Muscle of leg (tissue), 11 donors: ENCODE data around the gene FAM167B. TPM values are rescaled to one million over a fixed set of nuclear protein-coding genes. Genes with fewer than 3 reads are reported as not detected.

ENCODE experiments used
- DNase-seq: peaks from one replicate; pipeline ENCODE4 v3.0.0; 2013
- H3K27ac ChIP-seq: one replicate; pipeline ENCODE4 v1.5.1; 2013; ENCODE audit warnings: mild to moderate bottlenecking, low read length, control low read depth
- H3K27me3 ChIP-seq: one replicate; pipeline ENCODE4 v1.6.1; 2013; ENCODE audit warnings: low read length; ENCODE audit not compliant: control insufficient read depth, insufficient read depth
- H3K36me3 ChIP-seq: one replicate; pipeline ENCODE4 v1.6.1; 2013; ENCODE audit warnings: low read length; ENCODE audit not compliant: control insufficient read depth, insufficient read depth
- H3K4me1 ChIP-seq: one replicate; pipeline ENCODE4 v1.6.1; 2013; ENCODE audit warnings: low read length; ENCODE audit not compliant: control insufficient read depth, insufficient read depth
- H3K4me3 ChIP-seq: one replicate; pipeline ENCODE4 v1.5.1; 2013; ENCODE audit warnings: low read length, control low read depth
- H3K9me3 ChIP-seq: replicated peaks from 2 replicates; pipeline ENCODE4 v1.6.1; 2013; ENCODE audit warnings: low read depth, low read length; ENCODE audit not compliant: control insufficient read depth
- WGBS: methylation state at CpG from one replicate; pipeline ENCODE4 v1.1.5; 2013; ENCODE audit warnings: missing lambda C conversion rate; ENCODE audit not compliant: insufficient coverage; 5-methylcytosine and 5-hydroxymethylcytosine counted together
- polyA plus RNA-seq, 8 donors: library from polyadenylated mRNA; unstranded; fragments of 120-200 nt; gene quantifications; one replicate each; pipeline versions ENCODE4 v1.2.1 to v1.2.3, GENCODE V29; 2013; ENCODE audit warnings: inconsistent platforms in 1 of 8, low replicate concordance in 1 of 8; ENCODE audit not compliant: insufficient read length in 8 of 8, insufficient read depth in 1 of 8
- total RNA-seq: library from RNA; stranded (reverse); fragments of 120-200 nt; gene quantifications from one replicate; pipeline ENCODE4 v1.2.4, GENCODE V29; 2013

FAM167B gene
- total and polyA plus RNA-seq, 9 donors: 2.5 to 5.6 (median 4.7) TPM

- DNase-seq: peak; percentile 91
- no peaks in the 10 kb centered on the region for H3K27me3 ChIP-seq
- no peaks in the 10 kb centered on the region for H3K9me3 ChIP-seq
- under 1% methylated on average over 56 of the region's 77 CpGs for WGBS
- peak within 1 kb of the TSS; percentile 90 for H3K4me3 ChIP-seq
- H3K27ac ChIP-seq: peak within 1 kb of the TSS; percentile 67
- peaks cover 44% of the 10 kb centered on the region for H3K4me1 ChIP-seq
- peaks cover 22% of the 10 kb centered on the region for H3K36me3 ChIP-seq
These were observed 41.3 kb upstream of the FAM167B start, which contains the start of gene IQCC for GRCh38 chr1:32205401-32206370. Gene IQCC, plus strand, starts transcription at chr1:32205671. Its CDS starts 11 bp downstream, at chr1:32205682.

GRCh38 chr1:32208469-32208868 is 38.6 kb upstream of the FAM167B start:
- H3K36me3 ChIP-seq: peaks cover 27% of the 10 kb centered on the region
- no peaks in the 10 kb centered on the region for H3K9me3 ChIP-seq
- peak overlapping the region; percentile 62 for H3K27ac ChIP-seq
- peaks cover 31% of the 10 kb centered on the region for H3K4me1 ChIP-seq
- no peak overlapping the region for H3K4me3 ChIP-seq
- WGBS: 98% methylated on average over 6 of the region's 6 CpGs
- no peak for DNase-seq
- no peaks in the 10 kb centered on the region for H3K27me3 ChIP-seq

- Histone ChIP-seq H3K9me3 (no peaks in the 10 kb centered on the region), H3K4me3 (no peak within 1 kb of the TSS), H3K27ac (peak within 1 kb of the TSS; percentile 62), H3K27me3 (no peaks in the 10 kb centered on the region), H3K4me1 (peaks cover 31% of the 10 kb centered on the region), H3K36me3 (peaks cover 26% of the 10 kb centered on the region)
- peak; percentile 78 for DNase-seq
- 85% methylated on average over 4 of the region's 5 CpGs for WGBS
These were observed 38.1 kb upstream of the FAM167B start, which contains the start of gene DCDC2B for GRCh38 chr1:32208891-32209328. Gene DCDC2B, plus strand, starts transcription at chr1:32209089. Its CDS starts 5 bp downstream, at chr1:32209094.

DNA sequence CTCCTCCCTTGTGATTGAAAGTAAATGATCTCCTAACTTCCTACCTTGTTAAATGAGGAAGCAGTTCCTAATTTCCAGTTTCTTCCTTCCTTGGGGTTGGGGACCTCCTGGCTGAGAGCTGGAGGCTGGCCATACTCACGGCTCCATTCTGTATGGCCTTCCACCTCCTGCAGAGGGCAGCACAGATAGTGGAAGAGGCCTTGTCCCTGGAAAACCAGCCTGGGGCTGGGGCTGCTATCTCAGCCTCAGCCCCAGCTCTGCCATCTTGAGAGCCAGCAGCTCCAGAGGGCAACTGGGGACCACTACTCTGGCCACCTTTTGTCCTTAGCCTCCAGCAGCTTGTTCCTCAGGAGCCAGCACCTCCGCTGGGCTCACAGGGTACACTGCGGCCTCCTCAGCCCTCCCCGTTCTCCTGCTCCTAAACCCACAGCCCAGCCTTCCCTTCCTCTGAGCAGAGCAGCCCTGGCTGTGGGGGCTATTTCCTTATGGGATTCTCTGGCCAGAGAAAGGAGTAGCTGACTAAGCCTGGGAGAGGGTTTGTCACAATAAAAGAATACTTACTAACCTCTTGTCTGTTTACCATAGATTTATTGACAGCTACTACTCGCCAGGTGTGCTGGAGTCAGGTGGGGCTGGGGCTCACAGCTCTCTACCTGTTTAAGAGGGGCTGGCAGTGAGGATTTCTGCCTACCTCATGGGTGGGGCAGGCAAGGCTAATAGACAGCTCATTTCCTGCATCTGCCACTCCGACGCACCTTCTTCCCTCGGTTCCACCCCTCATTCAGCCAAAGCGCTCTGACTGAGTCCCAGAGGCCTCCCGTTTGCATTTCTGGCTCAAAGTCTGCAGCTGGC is 31.2 kb upstream of the FAM167B start:
- DNase-seq: peak; percentile 66

GRCh38 chr1:32216566-32216965 is 30.5 kb upstream of the FAM167B start:
- Histone ChIP-seq H3K9me3 (no peaks in the 10 kb centered on the region), H3K4me3 (no peak overlapping the region), H3K4me1 (peaks cover 13% of the 10 kb centered on the region), H3K36me3 (peaks cover 64% of the 10 kb centered on the region), H3K27ac (no peak overlapping the region), H3K27me3 (no peaks in the 10 kb centered on the region)
- no peak for DNase-seq
- 87% methylated on average over 3 of the region's 5 CpGs for WGBS

More for the DNA sequence above, 31.2 kb upstream of the FAM167B start:
- Histone ChIP-seq H3K4me1 (peaks cover 5% of the 10 kb centered on the region), H3K4me3 (no peak overlapping the region), H3K27ac (no peak overlapping the region), H3K27me3 (no peaks in the 10 kb centered on the region), H3K36me3 (peaks cover 61% of the 10 kb centered on the region), H3K9me3 (no peaks in the 10 kb centered on the region)
- WGBS: 17% methylated on average over 1 of the region's 10 CpGs

DNA sequence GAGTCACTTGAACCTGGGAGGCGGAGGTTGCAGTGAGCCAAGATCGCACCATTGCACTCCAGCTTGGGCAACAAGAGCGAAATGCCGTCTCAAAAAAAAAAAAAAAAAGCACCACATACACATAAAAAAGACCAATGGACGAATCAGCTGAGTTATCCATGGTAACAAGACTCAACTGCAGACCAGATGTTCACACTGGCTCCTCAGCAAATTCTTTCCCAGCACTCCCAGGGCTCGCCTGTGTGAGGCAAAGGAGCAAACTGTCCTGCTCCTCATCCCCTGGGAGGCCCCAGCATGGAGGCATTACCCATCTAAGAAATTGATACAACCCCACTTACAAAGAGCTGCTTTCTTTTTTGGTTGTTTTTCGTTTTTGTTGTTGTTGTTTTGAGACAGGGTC is 28.0 kb upstream of the FAM167B start:
- DNase-seq: no peak
- H3K27ac ChIP-seq: no peak overlapping the region
- H3K9me3 ChIP-seq: no peaks in the 10 kb centered on the region
- no CpG with 5 or more reads among the region's 7 CpGs for WGBS
- H3K36me3 ChIP-seq: peaks cover 62% of the 10 kb centered on the region
- peaks cover 26% of the 10 kb centered on the region for H3K4me1 ChIP-seq
- no peaks in the 10 kb centered on the region for H3K27me3 ChIP-seq
- H3K4me3 ChIP-seq: no peak overlapping the region

DNA sequence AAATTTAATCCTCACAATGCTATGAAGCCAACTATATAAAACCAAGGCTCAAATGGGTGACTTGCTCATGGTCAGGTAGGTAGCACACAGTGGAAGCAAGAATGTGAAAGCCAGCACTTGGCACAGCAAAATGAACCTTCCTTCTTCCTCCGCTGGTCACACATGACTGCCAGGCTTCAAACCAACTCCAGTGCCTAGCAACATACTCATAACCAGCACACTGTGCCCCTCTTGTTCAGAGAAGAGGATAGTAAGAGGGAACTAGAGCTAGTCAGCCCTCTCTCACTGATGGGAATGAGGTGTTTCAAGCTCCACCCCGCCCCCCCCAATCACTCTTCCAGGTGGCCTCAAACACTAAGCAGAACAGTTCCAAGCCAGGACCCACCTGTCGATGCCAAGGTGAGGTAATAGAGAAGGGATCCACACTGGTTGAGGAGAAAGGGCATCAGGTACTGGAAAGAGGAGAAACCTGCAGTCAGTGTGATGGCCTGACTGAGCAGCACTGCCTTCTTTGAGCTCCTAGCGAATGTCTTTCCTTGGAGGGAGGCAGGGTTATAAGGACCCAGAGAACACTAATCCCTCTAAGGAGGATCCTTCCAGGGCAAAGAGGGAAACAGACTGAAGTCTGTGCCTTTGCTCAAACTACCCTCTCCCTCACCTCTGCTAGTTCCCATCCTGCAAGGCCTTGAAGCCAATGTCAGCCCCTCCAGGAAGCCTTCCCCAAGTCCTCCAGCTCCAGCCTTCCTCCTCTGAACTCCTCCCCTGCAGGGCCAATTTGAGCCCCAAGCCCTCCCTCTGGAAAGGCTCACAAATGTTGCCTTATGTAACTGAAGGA is 26.1 kb upstream of the FAM167B start:
- Histone ChIP-seq H3K27me3 (no peaks in the 10 kb centered on the region), H3K27ac (peak overlapping the region; percentile 82), H3K9me3 (no peaks in the 10 kb centered on the region), H3K4me1 (peaks cover 26% of the 10 kb centered on the region), H3K36me3 (peaks cover 56% of the 10 kb centered on the region), H3K4me3 (peak overlapping the region; percentile 73)
- DNase-seq: no peak
- WGBS: 100% methylated on average over 1 of the region's 4 CpGs

- H3K36me3 ChIP-seq: peaks cover 54% of the 10 kb centered on the region
- 8% methylated on average over 12 of the region's 13 CpGs for WGBS
- H3K27me3 ChIP-seq: no peaks in the 10 kb centered on the region
- peak overlapping the region; percentile 82 for H3K27ac ChIP-seq
- no peaks in the 10 kb centered on the region for H3K9me3 ChIP-seq
- DNase-seq: no peak
- peaks cover 23% of the 10 kb centered on the region for H3K4me1 ChIP-seq
- H3K4me3 ChIP-seq: peak overlapping the region; percentile 73
These were observed 25.4 kb upstream of the FAM167B start for GRCh38 chr1:32221581-32221979.

DNA sequence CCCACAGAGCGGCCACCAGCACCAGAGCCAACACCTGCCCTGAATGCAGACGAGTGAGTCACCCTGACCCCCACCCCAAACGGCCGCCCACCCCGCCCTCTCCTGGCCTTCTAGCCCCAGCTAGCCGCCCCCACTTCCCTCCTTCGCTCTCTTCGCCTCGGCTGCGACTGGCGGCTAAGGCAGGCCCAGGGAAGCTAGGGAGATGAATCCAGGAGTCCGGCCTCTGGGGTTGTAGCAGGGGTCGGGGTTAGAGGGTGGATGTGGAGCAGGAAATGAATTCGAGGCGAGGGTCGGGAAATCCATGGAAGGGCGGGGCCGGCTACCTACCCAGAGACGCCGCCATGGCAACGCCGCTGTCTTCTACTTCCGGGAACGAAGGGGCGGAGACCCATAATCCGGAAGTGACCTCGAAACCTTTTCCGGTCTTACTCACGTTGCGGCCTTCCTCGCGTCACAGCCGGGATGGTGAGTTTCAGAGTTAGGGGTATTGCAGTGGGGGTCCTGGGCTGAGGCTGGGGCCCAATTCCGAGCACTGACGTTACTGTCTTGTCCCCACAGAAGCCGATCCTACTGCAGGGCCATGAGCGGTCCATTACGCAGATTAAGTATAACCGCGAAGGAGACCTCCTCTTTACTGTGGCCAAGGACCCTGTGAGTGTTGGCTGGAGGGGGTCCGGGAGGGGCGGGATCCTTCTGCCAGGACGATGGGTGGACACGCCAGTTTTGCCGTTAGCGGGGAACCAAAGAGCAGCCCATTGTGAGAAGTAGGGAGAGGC is 24.9 kb upstream of the FAM167B start, which contains the start of the genes EIF3I and TMEM234:
Gene EIF3I, plus strand, starts transcription at position 428 of the 776 bp plus-strand sequence. Its CDS starts 35 bp downstream, at position 463.
Gene TMEM234, minus strand, starts transcription at position 374 of the 776 bp plus-strand sequence. Its CDS starts 31 bp downstream, at position 343.
- DNase-seq: peak; percentile 98
- WGBS: under 1% methylated on average over 35 of the region's 46 CpGs
- Histone ChIP-seq H3K9me3 (no peaks in the 10 kb centered on the region), H3K27me3 (no peaks in the 10 kb centered on the region), H3K4me1 (peaks cover 23% of the 10 kb centered on the region), H3K36me3 (peaks cover 51% of the 10 kb centered on the region), H3K4me3 (peak within 1 kb of the TSS; percentile 73), H3K27ac (peak within 1 kb of the TSS; percentile 93)
